H1 (cell line): ENCODE results near the gene CHRM4. TPM values are rescaled to one million over a fixed set of nuclear protein-coding genes. Genes with fewer than 3 reads are reported as not detected.

Source experiments
- CTCF ChIA-PET: fragments of 300-600 bp; sonication (Branson Sonifier 250); formaldehyde crosslinking; loops from one replicate; lab custom pipeline; 2021; ENCODE audit not compliant: partially characterized antibody; lab: Charles Lee
- POLR2A ChIA-PET: fragments of 300-600 bp; sonication (Branson Sonifier 250); formaldehyde crosslinking; loops from one replicate; lab custom pipeline; 2021; ENCODE audit warnings: inconsistent platforms; ENCODE audit not compliant: partially characterized antibody; lab: Charles Lee
- DNase-seq, 2 experiments: peaks; one replicate each; pipeline versions ENCODE4 v3.0.0 to v3.0.0-alpha.2; 2010 to 2022; ENCODE audit warnings: low spot score in 2 of 2, low read depth in 1 of 2, mixed read lengths in 1 of 2
- FAIRE-seq: peaks from 2 replicates; lab custom pipeline; 2011; peaks lifted over from hg19 to GRCh38; lab: Jason Lieb, UNC
- H2AFZ ChIP-seq: 2 replicates; pipeline ENCODE4 v1.8.1; 2012; ENCODE audit warnings: low read length, inconsistent platforms
- H2AK5ac ChIP-seq: 2 replicates; pipeline ENCODE4 v1.6.1; 2013; ENCODE audit warnings: low read depth, low read length
- H2BK120ac ChIP-seq: replicated peaks from 2 replicates; pipeline ENCODE3; 2013; ENCODE audit warnings: low read depth, low read length, inconsistent platforms
- H2BK12ac ChIP-seq: 2 replicates; pipeline ENCODE4 v1.6.1; 2013; ENCODE audit warnings: low read depth, low read length
- H2BK15ac ChIP-seq: 2 replicates; pipeline ENCODE4 v1.6.1; 2013; ENCODE audit warnings: low read length
- H2BK20ac ChIP-seq: 2 replicates; pipeline ENCODE4 v1.6.1; 2013; ENCODE audit warnings: low read length
- H2BK5ac ChIP-seq: 2 replicates; pipeline ENCODE4 v1.6.1; 2013; ENCODE audit warnings: low read depth, low read length
- H3K14ac ChIP-seq: 2 replicates; pipeline ENCODE4 v1.6.1; 2013; ENCODE audit warnings: inconsistent platforms; ENCODE audit not compliant: insufficient read length
- H3K18ac ChIP-seq: 2 replicates; pipeline ENCODE4 v1.6.1; 2013; ENCODE audit warnings: low read length; ENCODE audit errors: extremely low read depth
- H3K23ac ChIP-seq: 2 replicates; pipeline ENCODE4 v1.6.1; 2013; ENCODE audit warnings: inconsistent platforms; ENCODE audit not compliant: insufficient read length
- H3K23me2 ChIP-seq: 2 replicates; pipeline ENCODE4 v1.6.1; 2013; ENCODE audit warnings: low read depth, low read length
- H3K27ac ChIP-seq: 2 replicates; pipeline ENCODE4 v1.6.1; 2011; ENCODE audit warnings: low read depth, low read length, inconsistent platforms
- H3K27me3 ChIP-seq, 4 experiments: replicated peaks in 1 of 4; 1 replicate in 1 of 4; 2 replicates in 3 of 4; pipeline versions ENCODE4 v1.6.1 to v1.8.1; 2011 to 2013; ENCODE audit warnings: low read length in 3 of 4, mild to moderate bottlenecking in 3 of 4, inconsistent platforms in 2 of 4, mixed read lengths in 2 of 4, moderate library complexity in 1 of 4; ENCODE audit not compliant: control insufficient read depth in 3 of 4, insufficient read depth in 3 of 4; ENCODE audit errors: extremely low read depth in 1 of 4
- H3K36me3 ChIP-seq, 4 experiments: 2 replicates each; pipeline versions ENCODE4 v1.6.1 to v1.8.1; 2011 to 2013; ENCODE audit warnings: mild to moderate bottlenecking in 4 of 4, low read length in 3 of 4, moderate library complexity in 2 of 4, control low read depth in 1 of 4, inconsistent platforms in 1 of 4; ENCODE audit not compliant: insufficient read depth in 4 of 4, control insufficient read depth in 2 of 4
- H3K4ac ChIP-seq: replicated peaks from 2 replicates; pipeline ENCODE3; 2013; ENCODE audit warnings: low read length, low read depth, mixed read lengths, inconsistent platforms; ENCODE audit not compliant: insufficient read length
- H3K4me1 ChIP-seq, 4 experiments: replicated peaks in 1 of 4; 1 replicate in 1 of 4; 2 replicates in 3 of 4; pipeline versions ENCODE4 v1.6.1 to v1.8.1; 2011 to 2013; ENCODE audit warnings: low read length in 3 of 4, inconsistent platforms in 2 of 4, mixed read lengths in 1 of 4; ENCODE audit not compliant: insufficient read depth in 4 of 4, control insufficient read depth in 3 of 4
- H3K4me2 ChIP-seq, 2 experiments: 2 replicates each; pipeline versions ENCODE4 v1.6.1 to v1.8.1; 2011 to 2013; ENCODE audit warnings: low read depth in 2 of 2, low read length in 2 of 2, control low read depth in 1 of 2, inconsistent platforms in 1 of 2, mild to moderate bottlenecking in 1 of 2; ENCODE audit not compliant: insufficient read depth in 1 of 2
- H3K4me3 ChIP-seq, 4 experiments: fragments of 200-600, 300-600 bp in 1 of 4; sonication (generic), shearing (Covaris generic), sonication (Bioruptor Twin) in 1 of 4; 2 replicates each; pipeline versions ENCODE4 v1.5.1 to v1.8.1; 2011 to 2016; ENCODE audit warnings: low read length in 4 of 4, low read depth in 3 of 4, control low read depth in 2 of 4, inconsistent platforms in 2 of 4, mild to moderate bottlenecking in 2 of 4, mixed read lengths in 1 of 4, moderate library complexity in 1 of 4; ENCODE audit not compliant: insufficient read depth in 2 of 4; ENCODE audit errors: extremely low read depth in 1 of 4
- H3K56ac ChIP-seq: replicated peaks from 2 replicates; pipeline ENCODE3; 2013; ENCODE audit warnings: low read depth, mild to moderate bottlenecking, mixed read lengths, low read length, inconsistent platforms; ENCODE audit not compliant: insufficient read length
- H3K79me1 ChIP-seq: 2 replicates; pipeline ENCODE4 v1.6.1; 2013; ENCODE audit warnings: low read depth, low read length, control low read depth
- H3K79me2 ChIP-seq, 2 experiments: 2 replicates each; pipeline versions ENCODE4 v1.6.1 to v1.8.1; 2012 to 2013; ENCODE audit warnings: low read length in 2 of 2, mild to moderate bottlenecking in 2 of 2, inconsistent platforms in 1 of 2; ENCODE audit not compliant: insufficient read depth in 2 of 2, control insufficient read depth in 1 of 2
- H3K9ac ChIP-seq, 4 experiments: replicated peaks in 1 of 4; 1 replicate in 1 of 4; 2 replicates in 3 of 4; pipeline versions ENCODE4 v1.6.1 to v1.8.1; 2011 to 2013; ENCODE audit warnings: low read depth in 3 of 4, low read length in 3 of 4, control low read depth in 2 of 4, mild to moderate bottlenecking in 2 of 4, moderate library complexity in 2 of 4, inconsistent platforms in 1 of 4; ENCODE audit errors: extremely low read depth in 1 of 4
- H3K9me3 ChIP-seq, 2 experiments: 2 replicates each; pipeline versions ENCODE4 v1.6.1 to v1.8.1; 2012 to 2013; ENCODE audit warnings: mild to moderate bottlenecking in 2 of 2, moderate library complexity in 2 of 2, control low read depth in 1 of 2, inconsistent platforms in 1 of 2, low read depth in 1 of 2, low read length in 1 of 2, mixed read lengths in 1 of 2; ENCODE audit not compliant: insufficient read depth in 2 of 2
- H4K20me1 ChIP-seq, 2 experiments: replicated peaks in 1 of 2; 2 replicates each; pipeline versions ENCODE3 to v1.8.1; 2011 to 2013; ENCODE audit warnings: inconsistent platforms in 2 of 2, low read length in 2 of 2, mild to moderate bottlenecking in 1 of 2; ENCODE audit not compliant: insufficient read depth in 2 of 2, control insufficient read depth in 1 of 2
- H4K5ac ChIP-seq: 2 replicates; pipeline ENCODE4 v1.6.1; 2013; ENCODE audit warnings: low read length, low read depth, mixed read lengths, inconsistent platforms; ENCODE audit not compliant: insufficient read length
- H4K8ac ChIP-seq: 2 replicates; pipeline ENCODE4 v1.8.0; 2013; ENCODE audit warnings: mild to moderate bottlenecking, moderate library complexity, low read length, inconsistent platforms; ENCODE audit not compliant: insufficient read depth; ENCODE audit errors: extremely low read depth
- H4K91ac ChIP-seq: replicated peaks from 2 replicates; pipeline ENCODE3; 2013; ENCODE audit warnings: low read length, mixed read lengths, inconsistent platforms; ENCODE audit not compliant: insufficient read length
- CBX5 ChIP-seq: fragments of 300-800, 300-1000 bp; sonication (generic); IDR thresholded peaks from 2 replicates; pipeline ENCODE4 v1.7.1; 2016; ENCODE audit warnings: antibody characterized with exemption, low read length, low read depth
- CHD2 ChIP-seq: IDR thresholded peaks from 2 replicates; pipeline ENCODE4 v1.6.1; 2012; ENCODE audit warnings: low read length, improper control_type of control experiment
- EGR1 ChIP-seq: IDR thresholded peaks from 2 replicates; pipeline ENCODE4 v1.6.1; 2011; ENCODE audit warnings: low read depth, low read length, borderline replicate concordance
- FOSL1 ChIP-seq: IDR thresholded peaks from 2 replicates; pipeline ENCODE4 v1.6.1; 2011; ENCODE audit warnings: mild to moderate bottlenecking, low read depth, low read length, moderate library complexity; ENCODE audit not compliant: insufficient read depth
- GABPA ChIP-seq: IDR thresholded peaks from 2 replicates; pipeline ENCODE4 v1.6.1; 2011; ENCODE audit warnings: mild to moderate bottlenecking, low read length, moderate library complexity, borderline replicate concordance; ENCODE audit not compliant: insufficient read depth
- JUN ChIP-seq: IDR thresholded peaks from 2 replicates; pipeline ENCODE4 v1.6.1; 2011; ENCODE audit warnings: low read depth, mild to moderate bottlenecking, improper control_type of control experiment, low read length
- MAX ChIP-seq: IDR thresholded peaks from 2 replicates; pipeline ENCODE4 v1.6.1; 2012; ENCODE audit warnings: inconsistent platforms
- SIN3A ChIP-seq, 2 experiments: IDR thresholded peaks in 1 of 2; conservative IDR thresholded peaks in 1 of 2; 2 replicates each; pipeline ENCODE4 v1.6.1; 2011 to 2012; ENCODE audit warnings: low read length in 2 of 2, improper control_type of control experiment in 1 of 2, low read depth in 1 of 2, mild to moderate bottlenecking in 1 of 2
- SIX5 ChIP-seq: IDR thresholded peaks from 2 replicates; pipeline ENCODE4 v1.6.1; 2011; ENCODE audit warnings: mild to moderate bottlenecking, low read depth, low read length
- SP4 ChIP-seq: IDR thresholded peaks from 2 replicates; pipeline ENCODE4 v1.6.1; 2012; ENCODE audit warnings: low read length, inconsistent platforms
- TBP ChIP-seq: IDR thresholded peaks from 2 replicates; pipeline ENCODE4 v1.6.1; 2011; ENCODE audit warnings: low read depth, low read length, improper control_type of control experiment
- TEAD4 ChIP-seq: IDR thresholded peaks from 2 replicates; pipeline ENCODE4 v1.6.1; 2012; ENCODE audit warnings: low read depth, low read length, inconsistent platforms, mixed read lengths
- WGBS, 2 experiments: shearing (Covaris generic) in 1 of 2; methylation state at CpG; one replicate each; pipeline versions ENCODE4 v1.1.6 to v1.1.7; 2013 to 2015; ENCODE audit warnings: low lambda C conversion rate in 2 of 2, mixed read lengths in 2 of 2, inconsistent platforms in 1 of 2, low coverage in 1 of 2, missing lambda C conversion rate in 1 of 2; ENCODE audit not compliant: insufficient replicate concordance in 2 of 2, insufficient coverage in 1 of 2, insufficient read length in 1 of 2; ENCODE audit errors: extremely low coverage in 1 of 2, missing lambda C conversion rate in 1 of 2; 5-methylcytosine and 5-hydroxymethylcytosine counted together
- polyA plus RNA-seq, 7 experiments: library from polyadenylated mRNA; depleted of rRNA in 3 of 7; stranded (reverse) in 5 of 7; unstranded in 2 of 7; fragments of >200 nt in 5 of 7; fragments of 200-250 nt in 2 of 7; gene quantifications; 1 replicate in 5 of 7; 2 replicates in 1 of 7; 4 replicates in 1 of 7; pipeline versions ENCODE4 v1.2.1 to v1.2.3, GENCODE V29; 2011 to 2013; ENCODE audit warnings: missing spikeins in 2 of 7, mixed read lengths in 2 of 7
- total RNA-seq: library from RNA; stranded (reverse); fragmentation: NEBNext Ultra II Directional; extraction: Animal tissue kit (Norgen Biotek cat#: 25700); gene quantifications from 2 replicates; pipeline ENCODE4 v1.2.1, GENCODE V29; 2021

CHRM4 gene
- total and polyA plus RNA-seq, 2 of the 8 experiments (the other 6 are each of a cell fraction or from before 2014, with no cell fraction given) = 1.1 to 1.3 TPM

DNA sequence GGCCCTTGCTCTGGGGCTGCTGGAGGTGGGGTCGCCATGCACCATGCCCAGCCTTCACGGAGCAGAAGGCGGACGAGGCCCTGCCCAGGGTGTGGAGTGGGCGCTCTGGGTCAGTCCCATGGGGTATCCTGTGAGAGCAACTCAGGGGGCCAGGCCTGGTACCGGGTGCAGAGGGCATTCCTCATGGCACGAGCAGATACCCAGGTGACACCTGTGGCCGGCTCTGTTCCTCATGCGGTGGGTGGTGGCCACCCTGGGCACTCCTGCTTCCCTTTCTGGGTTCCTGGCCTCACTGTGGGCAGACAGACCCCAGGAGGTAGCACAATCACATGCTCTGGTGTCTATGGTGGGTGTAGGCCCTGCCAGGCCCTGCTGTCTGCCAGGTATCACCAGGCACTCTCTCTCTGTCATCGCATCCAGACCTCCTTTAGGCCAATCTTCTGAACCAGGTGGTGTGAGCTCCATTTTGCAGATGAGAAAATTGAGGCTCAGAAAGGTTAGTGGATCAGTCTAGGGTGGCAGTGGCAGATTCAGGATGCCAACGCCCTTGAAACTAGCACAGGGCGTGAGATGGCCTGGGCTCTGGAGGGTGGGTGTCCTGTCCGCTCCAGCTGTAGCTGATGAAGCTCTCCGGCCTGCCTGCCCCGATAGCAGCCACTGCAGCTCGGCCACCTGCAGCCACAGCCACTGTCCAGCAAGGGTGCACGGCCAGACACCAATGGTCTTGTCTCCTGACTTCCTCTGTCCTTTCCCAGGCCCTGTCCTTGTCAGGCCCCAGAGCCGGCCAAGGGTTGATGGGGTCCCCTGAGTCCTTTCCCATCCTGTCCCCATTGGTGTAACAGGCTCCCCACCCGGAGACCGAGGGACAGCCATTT lies 29.2 kb downstream of the CHRM4 start:
- H4K5ac ChIP-seq = no peak overlapping the region
- H3K9me3 ChIP-seq = no peaks in the 10 kb centered on the region
- H3K4me3 ChIP-seq = no peak overlapping the region
- H3K79me1 ChIP-seq = peaks cover 26% of the 10 kb centered on the region
- WGBS, 2 experiments = 91% methylated on average over 17 of the region's 20 CpGs; no CpG with 5 or more reads in 1 of the 2 experiments
- peak overlapping the region; percentile 69 for H4K8ac ChIP-seq
- peak overlapping the region; percentile 19 for H4K91ac ChIP-seq
- 0 out of 2 replicates have a peak overlapping the region, but pooled peaks have one; percentile 5 for H2BK15ac ChIP-seq
- CTCF ChIA-PET = interaction anchor here (1.0 to 44.5 kb wide), 6 partner anchors 3 to 48 kb away, joined by 3 to 1004 read pairs (median 8); partner anchors contain the start of genes DGKZ and MDK
- H3K4me1 ChIP-seq = peaks cover 0 to 24% (median 14%) of the 10 kb centered on the region in 4 experiments; a peak in 6 of 7 replicates
- H3K4me2 ChIP-seq = no peak overlapping the region
- peaks cover 11 to 35% of the 10 kb centered on the region in 2 experiments for H4K20me1 ChIP-seq
- peak overlapping the region; percentile 71; the same call in 1 of the 2 replicates for H2BK5ac ChIP-seq
- no peak for FAIRE-seq
- H3K27me3 ChIP-seq = no peaks in the 10 kb centered on the region
- no peak overlapping the region for H3K4ac ChIP-seq
- peaks cover 0 to 62% of the 10 kb centered on the region in 2 experiments; a peak in 2 of 4 replicates for H3K79me2 ChIP-seq
- H3K36me3 ChIP-seq = no peaks in the 10 kb centered on the region
- no peak overlapping the region for H2AFZ ChIP-seq
- DNase-seq = no peak
- H2BK12ac ChIP-seq = peak overlapping the region; percentile 4; the same call in 1 of the 2 replicates
- H3K23ac ChIP-seq = no peak overlapping the region
- H3K14ac ChIP-seq = no peak overlapping the region
- no peak overlapping the region for H2BK20ac ChIP-seq
- H3K56ac ChIP-seq = no peak overlapping the region
- H2AK5ac ChIP-seq = no peak overlapping the region
- no peak overlapping the region for H3K9ac ChIP-seq
- peak overlapping the region; percentile 57 for H3K27ac ChIP-seq
- H2BK120ac ChIP-seq = no peak overlapping the region
- no peak overlapping the region; the same call in 1 of the 2 replicates for H3K18ac ChIP-seq
- POLR2A ChIA-PET = interaction anchor here (1.4 to 7.8 kb wide), 2 partner anchors 12 to 21 kb away, joined by 4 to 69 read pairs; partner anchors contain the start of gene DGKZ
- no peaks in the 10 kb centered on the region for H3K23me2 ChIP-seq
- TF ChIP-seq CBX5 (no peak), SP4 (no peak), GABPA (no peak), MAX (no peak), CHD2 (no peak), SIN3A (conservative IDR thresholded peaks at IDR 0.05 in 1 of 2, IDR thresholded peaks at IDR 0.05 in 1 of 2; ENCODE audit: low read depth in 1 of 2, low read length in 2 of 2) (no peak), EGR1 (no peak), SIX5 (no peak), TBP (no peak), FOSL1 (no peak), TEAD4 (no peak), JUN (no peak)
